ENCODE results near the gene RETREG1.
"Not testable (repeated sequence)": the region's sequence is repeated elsewhere in the genome, so short reads cannot be mapped to it uniquely, and the experiment has no call there.

Gene RETREG1

GRCh38 chr5:16615741-16616535 is 859 bp downstream of the RETREG1 start:
- TF ChIP-seq ZFX (IDR thresholded peaks at IDR 0.05), result no peak
- TF ChIP-seq CTCF (conservative IDR thresholded peaks at IDR 0.05), result no peak
- peak overlapping the region; percentile 71 for H3K27ac ChIP-seq

GRCh38 chr5:16612007-16612406 is 4.8 kb downstream of the RETREG1 start:
- TF ChIP-seq CTCF (conservative IDR thresholded peaks at IDR 0.05) (no peak), ZFX (IDR thresholded peaks at IDR 0.05) (no peak)
- no peak overlapping the region for H3K27ac ChIP-seq

- not testable (repeated sequence) for H3K27ac ChIP-seq
Observed at GRCh38 chr5:16610896-16611295, 5.9 kb downstream of the RETREG1 start.

GRCh38 chr5:16609412-16609811 is 7.4 kb downstream of the RETREG1 start:
- H3K27ac ChIP-seq, result no peak overlapping the region
- TF ChIP-seq CTCF (conservative IDR thresholded peaks at IDR 0.05), result no peak

- no peak overlapping the region for H3K27ac ChIP-seq
- TF ChIP-seq CTCF (conservative IDR thresholded peaks at IDR 0.05) (no peak), ZFX (IDR thresholded peaks at IDR 0.05) (no peak)
Observed at GRCh38 chr5:16606628-16607027, 10.2 kb downstream of the RETREG1 start.

- no peak for TF ChIP-seq ZFX (IDR thresholded peaks at IDR 0.05)
- TF ChIP-seq CTCF (conservative IDR thresholded peaks at IDR 0.05), result no peak
- H3K27ac ChIP-seq, result no peak overlapping the region
Observed at GRCh38 chr5:16603701-16604100, 13.1 kb downstream of the RETREG1 start.

- TF ChIP-seq CTCF (conservative IDR thresholded peaks at IDR 0.05) (no peak), ZFX (IDR thresholded peaks at IDR 0.05) (no peak)
- H3K27ac ChIP-seq, result no peak overlapping the region
Observed at GRCh38 chr5:16603295-16603694, 13.5 kb downstream of the RETREG1 start.

GRCh38 chr5:16602182-16602581 is 14.6 kb downstream of the RETREG1 start:
- no peak for TF ChIP-seq ZFX (IDR thresholded peaks at IDR 0.05)
- TF ChIP-seq CTCF (conservative IDR thresholded peaks at IDR 0.05), result no peak
- H3K27ac ChIP-seq, result no peak overlapping the region

All from C4-2B (cell line).